LNCAP (cell line): ENCODE measurements around the gene KCND3.

Experiments used
- TF ChIP-seq, protein P1 (sequence below): fragments of 450-650 bp; IDR thresholded peaks from 2 replicates; pipeline ENCODE4 v1.5.1; 2017; ENCODE audit warnings: mild to moderate bottlenecking

The KCND3 gene

DNA sequence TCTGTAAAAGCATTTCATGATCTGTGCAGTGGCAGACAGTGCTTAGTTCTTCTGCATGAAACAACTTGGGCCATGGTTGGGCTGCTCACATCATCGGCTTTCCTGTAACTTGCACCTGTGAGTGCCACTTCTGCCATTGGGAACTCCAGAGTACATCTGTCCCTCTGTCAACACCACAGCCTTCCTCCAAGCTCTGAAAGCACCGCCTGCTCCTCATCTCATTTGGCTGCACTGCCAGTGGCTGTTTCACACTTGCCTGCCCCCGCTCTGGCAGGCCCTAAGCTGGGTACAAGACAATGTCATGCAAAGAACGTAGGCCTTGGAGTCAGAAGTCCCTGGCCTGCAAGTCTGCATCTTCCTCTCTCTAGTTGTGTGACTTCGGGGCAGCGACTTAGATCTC is 187.4 kb downstream of the KCND3 start:
- TF ChIP-seq, protein P1, sequence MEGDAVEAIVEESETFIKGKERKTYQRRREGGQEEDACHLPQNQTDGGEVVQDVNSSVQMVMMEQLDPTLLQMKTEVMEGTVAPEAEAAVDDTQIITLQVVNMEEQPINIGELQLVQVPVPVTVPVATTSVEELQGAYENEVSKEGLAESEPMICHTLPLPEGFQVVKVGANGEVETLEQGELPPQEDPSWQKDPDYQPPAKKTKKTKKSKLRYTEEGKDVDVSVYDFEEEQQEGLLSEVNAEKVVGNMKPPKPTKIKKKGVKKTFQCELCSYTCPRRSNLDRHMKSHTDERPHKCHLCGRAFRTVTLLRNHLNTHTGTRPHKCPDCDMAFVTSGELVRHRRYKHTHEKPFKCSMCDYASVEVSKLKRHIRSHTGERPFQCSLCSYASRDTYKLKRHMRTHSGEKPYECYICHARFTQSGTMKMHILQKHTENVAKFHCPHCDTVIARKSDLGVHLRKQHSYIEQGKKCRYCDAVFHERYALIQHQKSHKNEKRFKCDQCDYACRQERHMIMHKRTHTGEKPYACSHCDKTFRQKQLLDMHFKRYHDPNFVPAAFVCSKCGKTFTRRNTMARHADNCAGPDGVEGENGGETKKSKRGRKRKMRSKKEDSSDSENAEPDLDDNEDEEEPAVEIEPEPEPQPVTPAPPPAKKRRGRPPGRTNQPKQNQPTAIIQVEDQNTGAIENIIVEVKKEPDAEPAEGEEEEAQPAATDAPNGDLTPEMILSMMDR: no peak

DNA sequence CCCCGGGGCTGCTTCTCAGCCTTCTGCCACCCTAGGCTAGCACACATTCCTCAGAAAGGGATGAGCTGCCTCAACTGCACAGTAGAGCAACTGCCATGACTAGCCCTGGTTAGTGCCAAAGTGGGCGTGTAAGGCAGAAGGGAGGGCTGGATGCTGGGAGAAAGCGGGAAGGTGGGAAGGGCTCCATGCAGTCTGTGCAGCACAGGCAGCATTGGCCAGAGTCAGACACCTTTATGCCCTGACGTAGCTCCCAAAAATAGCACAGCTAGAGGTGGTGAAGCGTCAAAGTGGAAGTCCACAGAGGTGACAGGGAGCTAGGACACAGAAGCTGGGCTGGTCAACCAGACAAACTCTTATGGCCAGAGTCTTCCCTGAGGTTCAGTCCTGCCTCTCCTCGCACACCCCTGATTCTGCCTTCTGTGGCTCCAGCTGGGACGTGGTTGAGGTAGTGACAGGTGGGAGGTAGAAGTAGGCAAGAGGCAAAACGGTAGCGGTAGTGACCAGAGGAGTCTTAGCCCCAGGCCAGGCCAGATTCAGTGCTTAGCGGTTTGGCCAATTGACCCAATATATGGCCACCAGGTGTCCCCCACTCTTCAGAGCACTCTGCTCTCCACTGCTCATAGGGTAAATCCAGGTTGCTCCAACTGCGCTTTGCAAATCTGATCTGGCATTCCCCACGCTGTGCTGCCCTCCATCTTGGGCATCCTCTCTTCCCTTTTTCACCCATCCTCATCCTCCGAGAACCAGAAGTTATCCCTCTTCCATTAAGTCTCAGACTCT is 188.2 kb downstream of the KCND3 start:
- TF ChIP-seq, protein P1: 0 out of 2 replicates have a peak, but pooled peaks have one; percentile 19

DNA sequence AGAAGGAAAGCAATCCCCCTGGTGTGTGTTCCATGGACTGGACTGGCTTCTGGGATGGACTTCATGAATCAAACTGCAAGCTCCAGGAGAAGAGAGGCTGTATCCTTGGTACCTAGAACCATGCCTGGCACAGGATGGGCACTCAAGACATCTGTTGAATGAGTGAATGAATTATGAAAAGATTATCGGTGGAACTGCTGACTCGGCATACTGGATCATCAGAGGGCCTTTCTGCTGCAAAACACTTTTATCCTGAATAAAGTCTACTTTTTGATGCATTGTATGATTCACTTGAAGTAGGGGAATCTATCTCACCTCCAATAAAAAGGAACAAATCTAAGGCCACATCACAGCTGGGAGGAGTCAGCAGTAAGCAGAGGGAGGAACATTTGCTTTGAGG is 190.9 kb downstream of the KCND3 start:
- TF ChIP-seq, protein P1: no peak

DNA sequence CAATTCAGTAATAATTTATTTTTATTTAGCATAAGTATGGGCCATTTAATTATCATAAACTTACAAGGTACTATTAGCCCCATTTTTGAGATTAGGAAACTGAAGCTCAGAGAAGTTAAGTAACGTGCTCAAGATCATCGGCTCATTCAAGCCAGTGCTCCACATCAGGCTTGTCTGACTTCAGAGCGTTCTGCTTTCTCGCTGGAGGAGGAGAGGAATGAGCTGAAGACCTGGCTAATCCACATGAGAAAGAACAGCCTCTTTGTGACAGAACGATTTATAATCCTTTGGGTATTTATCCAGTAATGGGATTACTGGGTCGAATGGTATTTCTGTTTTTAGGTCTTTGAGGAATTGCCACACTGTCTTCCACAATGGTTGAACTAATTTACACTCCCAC is 194.1 kb downstream of the KCND3 start:
- TF ChIP-seq, protein P1: no peak

DNA sequence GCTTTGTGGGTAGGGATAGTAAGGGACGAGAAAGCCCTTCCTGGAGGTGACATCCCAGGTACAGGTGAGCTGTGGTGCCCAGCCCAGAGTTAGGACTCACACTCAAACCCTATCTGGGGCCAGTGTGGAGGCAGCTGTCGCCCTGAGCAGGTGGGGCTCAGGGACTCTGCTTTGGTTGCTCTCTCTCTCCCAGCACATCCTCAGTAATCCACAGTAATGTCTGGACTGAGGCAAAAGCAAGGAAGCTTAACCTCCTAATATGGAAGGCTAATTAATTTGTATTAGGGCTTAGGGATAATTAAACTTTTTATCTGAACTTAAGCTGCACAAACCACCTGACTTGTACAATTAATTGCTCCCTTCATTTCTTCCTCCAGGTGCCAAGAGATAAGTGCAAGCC is 195.5 kb downstream of the KCND3 start:
- TF ChIP-seq, protein P1: no peak

DNA sequence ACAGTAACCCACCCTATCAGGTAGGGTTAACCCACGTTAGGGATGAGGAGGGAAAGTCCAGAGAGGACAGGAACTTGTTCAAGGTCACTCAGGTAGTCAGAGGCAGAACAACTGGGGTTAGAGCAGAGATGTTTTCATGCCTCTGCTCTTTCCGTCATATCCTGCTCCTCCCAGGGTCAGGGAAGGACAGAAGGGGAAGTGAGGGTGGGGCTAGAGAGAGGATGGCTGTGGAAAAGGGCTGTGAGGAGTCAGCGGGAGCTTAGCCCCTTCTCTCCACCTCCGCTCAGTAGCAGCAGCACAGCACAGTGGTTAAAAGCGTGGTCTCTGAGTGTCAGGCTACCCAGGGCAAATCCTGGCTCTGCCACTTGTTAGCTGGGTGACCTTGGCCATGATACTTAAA is 197.2 kb downstream of the KCND3 start:
- TF ChIP-seq, protein P1: no peak

DNA sequence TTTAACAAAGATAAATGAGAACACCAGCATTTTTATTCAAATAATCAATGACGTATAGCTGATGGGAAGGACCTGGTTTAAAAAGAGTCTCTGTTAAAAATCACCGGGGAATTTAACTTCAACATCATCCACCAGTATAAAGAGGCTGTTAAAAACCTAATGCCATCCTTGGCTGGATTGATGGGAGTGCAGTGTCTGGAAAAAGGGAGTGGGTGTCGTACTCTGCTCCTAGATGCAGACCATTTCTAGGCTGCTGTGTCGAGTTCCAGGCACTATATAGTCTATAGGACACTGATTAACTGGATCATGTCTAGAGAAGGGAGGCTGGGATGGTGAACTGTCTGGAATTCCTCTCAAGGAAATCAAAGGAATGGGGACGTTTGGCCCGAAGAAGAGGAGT is 197.7 kb downstream of the KCND3 start:
- TF ChIP-seq, protein P1: no peak
